HG02763 (cell line): Measurements from ENCODE around the gene NPY2R.

Experiments used
- ATAC-seq: cut with Tn5 transposase; IDR thresholded peaks from one replicate; pipeline ENCODE4 v1.9.1; 2021; ENCODE audit warnings: mild to moderate bottlenecking, moderate library complexity; ENCODE audit not compliant: unreplicated experiment

NPY2R gene

GRCh38 chr4:155248002-155248896, 39.8 kb downstream of the NPY2R start:
- ATAC-seq: no peak

GRCh38 chr4:155249016-155249566, 40.7 kb downstream of the NPY2R start:
- ATAC-seq: no peak

- no peak for ATAC-seq
These were observed 43.9 kb downstream of the NPY2R start for GRCh38 chr4:155252327-155252726.

GRCh38 chr4:155263480-155263879, 55.0 kb downstream of the NPY2R start:
- no peak for ATAC-seq

GRCh38 chr4:155265113-155265512, 56.7 kb downstream of the NPY2R start:
- no peak for ATAC-seq
